ENCODE measurements around the gene SLC2A13.

DNA sequence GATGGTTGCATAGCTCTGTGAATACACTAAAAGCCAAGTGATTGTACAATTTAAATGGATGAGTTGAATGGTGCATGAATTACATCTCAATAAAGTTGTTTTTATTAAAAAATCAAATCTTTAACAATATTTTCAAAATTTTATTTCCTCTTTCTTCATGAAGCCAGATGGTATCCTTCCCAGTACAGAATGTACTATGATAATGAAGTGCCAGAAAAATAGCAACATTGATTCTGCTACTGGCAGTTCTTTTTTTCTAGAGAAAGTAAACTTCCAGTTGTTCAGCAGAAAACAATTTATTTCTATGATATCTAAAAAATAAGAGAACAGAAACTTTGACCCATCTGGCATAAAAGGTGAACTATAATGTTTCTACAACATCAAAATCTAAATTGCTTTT is 61.5 kb downstream of the SLC2A13 start:
- TF ChIP-seq, protein P1, sequence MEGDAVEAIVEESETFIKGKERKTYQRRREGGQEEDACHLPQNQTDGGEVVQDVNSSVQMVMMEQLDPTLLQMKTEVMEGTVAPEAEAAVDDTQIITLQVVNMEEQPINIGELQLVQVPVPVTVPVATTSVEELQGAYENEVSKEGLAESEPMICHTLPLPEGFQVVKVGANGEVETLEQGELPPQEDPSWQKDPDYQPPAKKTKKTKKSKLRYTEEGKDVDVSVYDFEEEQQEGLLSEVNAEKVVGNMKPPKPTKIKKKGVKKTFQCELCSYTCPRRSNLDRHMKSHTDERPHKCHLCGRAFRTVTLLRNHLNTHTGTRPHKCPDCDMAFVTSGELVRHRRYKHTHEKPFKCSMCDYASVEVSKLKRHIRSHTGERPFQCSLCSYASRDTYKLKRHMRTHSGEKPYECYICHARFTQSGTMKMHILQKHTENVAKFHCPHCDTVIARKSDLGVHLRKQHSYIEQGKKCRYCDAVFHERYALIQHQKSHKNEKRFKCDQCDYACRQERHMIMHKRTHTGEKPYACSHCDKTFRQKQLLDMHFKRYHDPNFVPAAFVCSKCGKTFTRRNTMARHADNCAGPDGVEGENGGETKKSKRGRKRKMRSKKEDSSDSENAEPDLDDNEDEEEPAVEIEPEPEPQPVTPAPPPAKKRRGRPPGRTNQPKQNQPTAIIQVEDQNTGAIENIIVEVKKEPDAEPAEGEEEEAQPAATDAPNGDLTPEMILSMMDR (IDR thresholded peaks at IDR 0.05), result no peak
- no peak for TF ChIP-seq POLR2A (IDR thresholded peaks at IDR 0.05)
